HG03442 (cell line): Measurements from ENCODE around the gene GOLGA8M.
"Not testable (repeated sequence)": the region's sequence is repeated elsewhere in the genome, so short reads cannot be mapped to it uniquely, and the experiment has no call there.

Experiments
- ATAC-seq: cut with Tn5 transposase; IDR thresholded peaks from one replicate; pipeline ENCODE4 v1.9.1; 2021; ENCODE audit warnings: mild to moderate bottlenecking, moderate library complexity; ENCODE audit not compliant: unreplicated experiment

The GOLGA8M gene

GRCh38 chr15:28664575-28664974, 47.6 kb downstream of the GOLGA8M start:
- ATAC-seq: not testable (repeated sequence)

GRCh38 chr15:28663717-28664116, 48.5 kb downstream of the GOLGA8M start:
- ATAC-seq: not testable (repeated sequence)

- not testable (repeated sequence) for ATAC-seq
Observed at GRCh38 chr15:28660750-28661149, 51.5 kb downstream of the GOLGA8M start.

GRCh38 chr15:28656018-28656360, 56.2 kb downstream of the GOLGA8M start:
- ATAC-seq: not testable (repeated sequence)

GRCh38 chr15:28655329-28656017, 56.7 kb downstream of the GOLGA8M start:
- not testable (repeated sequence) for ATAC-seq

- ATAC-seq: not testable (repeated sequence)
Observed at GRCh38 chr15:28654194-28654593, 58.0 kb downstream of the GOLGA8M start.

- not testable (repeated sequence) for ATAC-seq
Observed at GRCh38 chr15:28652538-28652937, 59.7 kb downstream of the GOLGA8M start.
